Transverse colon (tissue), 4 donors: ENCODE data around the gene FLOT2.
"Not testable (repeated sequence)": the region's sequence is repeated elsewhere in the genome, so short reads cannot be mapped to it uniquely, and the experiment has no call there.

Source experiments
- CTCF ChIP-seq, 5 experiments: fragments of 200-600 bp in 3 of 5; fragments of 450-650 bp in 2 of 5; sonication (generic) in 3 of 5; IDR thresholded peaks; 1 replicate in 2 of 5; 2 replicates in 3 of 5; pipeline ENCODE4 v1.5.1; 2016 to 2017; ENCODE audit warnings: antibody characterized with exemption in 5 of 5, inconsistent platforms in 3 of 5, mild to moderate bottlenecking in 2 of 5, moderate library complexity in 1 of 5
- EP300 ChIP-seq: sonication (generic); formaldehyde crosslinking; IDR thresholded peaks from one replicate; pipeline ENCODE4 v1.6.1; 2017; ENCODE audit warnings: antibody characterized with exemption, low read depth
- POLR2A ChIP-seq: fragments of 450-650 bp; IDR thresholded peaks from one replicate; pipeline ENCODE4 v1.6.1; 2016; ENCODE audit warnings: antibody characterized with exemption, mild to moderate bottlenecking, moderate library complexity
- POLR2AphosphoS5 ChIP-seq, 3 donors: sonication (generic); formaldehyde crosslinking; IDR thresholded peaks; one replicate each; pipeline ENCODE4 v1.6.1; 2016; ENCODE audit warnings: antibody characterized with exemption in 3 of 3

DNA sequence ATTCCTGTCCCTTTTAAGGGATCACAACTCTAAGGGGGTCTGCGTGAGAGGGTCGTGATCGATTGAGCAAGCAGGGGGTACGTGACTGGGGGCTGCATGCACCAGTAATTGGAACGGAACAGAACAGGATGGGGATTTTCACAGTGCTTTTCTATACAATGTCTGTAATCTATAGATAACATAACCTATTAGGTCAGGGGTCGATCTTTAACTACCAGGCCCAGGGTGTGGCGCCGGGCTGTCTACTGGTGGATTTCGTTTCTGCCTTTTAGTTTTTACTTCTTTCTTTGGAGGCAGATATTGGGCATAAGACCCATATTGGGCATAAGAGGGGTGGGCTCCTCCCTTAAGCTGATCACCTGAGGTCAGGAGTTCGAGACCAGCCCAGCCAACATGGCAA lies 61.0 kb downstream of the FLOT2 start:
- not testable (repeated sequence) for TF ChIP-seq POLR2AphosphoS5 (IDR thresholded peaks at IDR 0.05); CTCF (IDR thresholded peaks at IDR 0.05); POLR2A; EP300
